ENCODE measurements around the gene ERG.

The ERG gene

DNA sequence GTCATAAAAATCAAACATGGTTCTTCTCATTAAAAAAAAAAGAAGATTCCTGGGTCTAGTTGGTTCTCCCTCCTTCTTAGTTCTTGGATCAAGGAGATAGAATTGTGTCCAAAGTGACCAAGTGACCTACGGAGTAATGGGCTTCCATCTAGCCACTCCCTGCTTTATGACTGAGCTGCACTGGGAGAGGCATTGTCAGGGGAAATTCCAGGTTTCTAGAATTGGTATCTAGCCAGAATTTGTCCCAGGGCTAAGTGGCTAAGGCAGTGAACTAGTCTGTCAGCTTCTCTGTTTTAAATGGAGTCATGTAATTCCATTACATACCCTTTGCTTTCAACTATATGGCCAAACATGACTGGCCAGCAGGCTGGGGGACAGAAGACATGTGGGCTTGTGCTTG is 40.1 kb upstream of the ERG start:
- Histone ChIP-seq H4K20me1 (ENCODE audit: insufficient read depth, low read length, poor library complexity, severe bottlenecking) (no peaks in the 10 kb centered on the region), H3K9me3 (ENCODE audit: insufficient read depth, low read depth, low read length) (no peaks in the 10 kb centered on the region), H3K79me2 (ENCODE audit: insufficient read depth, low read length) (no peaks in the 10 kb centered on the region), H2AFZ (ENCODE audit: low read length) (no peak overlapping the region), H3K9me2 (replicated peaks; ENCODE audit: low read depth, low read length) (no peaks in the 10 kb centered on the region), H3F3A (ENCODE audit: low read depth) (no peaks in the 10 kb centered on the region), H3K27me3 (ENCODE audit: insufficient read depth, low read length, poor library complexity, severe bottlenecking) (no peaks in the 10 kb centered on the region), H3K36me3 (ENCODE audit: insufficient read depth, low read length) (no peaks in the 10 kb centered on the region), H3K9ac (ENCODE audit: low read depth, low read length, poor library complexity, severe bottlenecking) (no peak overlapping the region), H3K4me3 (ENCODE audit: low read length, poor library complexity, severe bottlenecking) (no peak overlapping the region), H3K4me1 (ENCODE audit: insufficient read depth, low read length, poor library complexity, severe bottlenecking) (no peaks in the 10 kb centered on the region), H3K4me2 (ENCODE audit: low read depth, low read length, poor library complexity, severe bottlenecking) (no peak overlapping the region)
- TF ChIP-seq, protein P1, sequence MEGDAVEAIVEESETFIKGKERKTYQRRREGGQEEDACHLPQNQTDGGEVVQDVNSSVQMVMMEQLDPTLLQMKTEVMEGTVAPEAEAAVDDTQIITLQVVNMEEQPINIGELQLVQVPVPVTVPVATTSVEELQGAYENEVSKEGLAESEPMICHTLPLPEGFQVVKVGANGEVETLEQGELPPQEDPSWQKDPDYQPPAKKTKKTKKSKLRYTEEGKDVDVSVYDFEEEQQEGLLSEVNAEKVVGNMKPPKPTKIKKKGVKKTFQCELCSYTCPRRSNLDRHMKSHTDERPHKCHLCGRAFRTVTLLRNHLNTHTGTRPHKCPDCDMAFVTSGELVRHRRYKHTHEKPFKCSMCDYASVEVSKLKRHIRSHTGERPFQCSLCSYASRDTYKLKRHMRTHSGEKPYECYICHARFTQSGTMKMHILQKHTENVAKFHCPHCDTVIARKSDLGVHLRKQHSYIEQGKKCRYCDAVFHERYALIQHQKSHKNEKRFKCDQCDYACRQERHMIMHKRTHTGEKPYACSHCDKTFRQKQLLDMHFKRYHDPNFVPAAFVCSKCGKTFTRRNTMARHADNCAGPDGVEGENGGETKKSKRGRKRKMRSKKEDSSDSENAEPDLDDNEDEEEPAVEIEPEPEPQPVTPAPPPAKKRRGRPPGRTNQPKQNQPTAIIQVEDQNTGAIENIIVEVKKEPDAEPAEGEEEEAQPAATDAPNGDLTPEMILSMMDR (conservative IDR thresholded peaks at IDR 0.05; ENCODE audit: low read length): no peak
- TF ChIP-seq EZH2phosphoT487 (IDR thresholded peaks at IDR 0.05; ENCODE audit: borderline replicate concordance): no peak

DNA sequence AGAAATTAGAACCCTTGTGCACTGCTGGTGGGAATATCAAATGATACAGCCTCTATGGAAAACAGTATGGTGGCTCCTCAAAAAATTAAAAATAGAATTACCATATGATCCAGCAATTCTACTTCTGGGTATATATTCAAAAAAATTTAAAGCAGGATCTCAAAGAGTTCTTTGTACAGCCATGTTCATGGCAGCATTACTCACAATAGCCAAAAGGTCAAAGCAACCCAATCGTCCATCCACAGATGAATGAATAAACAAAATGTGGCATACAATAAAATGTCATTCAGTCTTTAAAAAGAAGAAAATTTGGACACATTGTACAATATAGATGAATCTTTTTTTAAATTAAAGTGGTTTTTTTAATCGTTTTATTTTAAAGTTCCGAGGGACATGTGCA is 36.3 kb upstream of the ERG start:
- Histone ChIP-seq H3K36me3 (ENCODE audit: insufficient read depth, low read length) (no peaks in the 10 kb centered on the region), H3K4me1 (ENCODE audit: insufficient read depth, low read length, poor library complexity, severe bottlenecking) (no peaks in the 10 kb centered on the region), H4K20me1 (ENCODE audit: insufficient read depth, low read length, poor library complexity, severe bottlenecking) (no peaks in the 10 kb centered on the region), H2AFZ (ENCODE audit: low read length) (no peak overlapping the region), H3K9me3 (ENCODE audit: insufficient read depth, low read depth, low read length) (no peaks in the 10 kb centered on the region), H3K4me3 (ENCODE audit: low read length, poor library complexity, severe bottlenecking) (no peak overlapping the region), H3F3A (ENCODE audit: low read depth) (no peaks in the 10 kb centered on the region), H3K9ac (ENCODE audit: low read depth, low read length, poor library complexity, severe bottlenecking) (no peak overlapping the region), H3K27me3 (ENCODE audit: insufficient read depth, low read length, poor library complexity, severe bottlenecking) (no peaks in the 10 kb centered on the region), H3K9me2 (replicated peaks; ENCODE audit: low read depth, low read length) (no peaks in the 10 kb centered on the region), H3K79me2 (ENCODE audit: insufficient read depth, low read length) (no peaks in the 10 kb centered on the region), H3K4me2 (ENCODE audit: low read depth, low read length, poor library complexity, severe bottlenecking) (no peak overlapping the region)
- TF ChIP-seq, protein P1 (conservative IDR thresholded peaks at IDR 0.05; ENCODE audit: low read length): no peak
- no peak for TF ChIP-seq EZH2phosphoT487 (IDR thresholded peaks at IDR 0.05; ENCODE audit: borderline replicate concordance)

DNA sequence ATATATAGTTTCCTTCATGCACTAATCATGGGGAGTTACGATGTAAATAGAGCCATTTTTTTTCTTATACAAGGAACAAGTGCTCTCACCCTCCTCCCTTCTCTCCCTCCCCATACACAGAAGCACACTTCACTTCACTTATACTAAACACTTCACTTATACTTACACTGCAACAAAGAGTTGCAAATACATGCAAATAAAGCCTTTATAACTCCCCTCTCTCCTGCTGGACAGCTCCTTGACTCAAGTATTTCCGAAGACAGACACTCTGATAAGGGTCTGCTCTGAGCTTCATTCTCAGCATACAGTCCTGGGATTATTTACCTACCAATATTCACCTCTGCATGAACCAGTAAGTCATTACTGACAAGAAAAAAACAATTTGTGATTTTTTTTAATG is 35.6 kb upstream of the ERG start:
- Histone ChIP-seq H3K79me2 (ENCODE audit: insufficient read depth, low read length) (no peaks in the 10 kb centered on the region), H2AFZ (ENCODE audit: low read length) (no peak overlapping the region), H3F3A (ENCODE audit: low read depth) (no peaks in the 10 kb centered on the region), H3K9me2 (replicated peaks; ENCODE audit: low read depth, low read length) (no peaks in the 10 kb centered on the region), H3K4me1 (ENCODE audit: insufficient read depth, low read length, poor library complexity, severe bottlenecking) (no peaks in the 10 kb centered on the region), H4K20me1 (ENCODE audit: insufficient read depth, low read length, poor library complexity, severe bottlenecking) (no peaks in the 10 kb centered on the region), H3K9ac (ENCODE audit: low read depth, low read length, poor library complexity, severe bottlenecking) (no peak overlapping the region), H3K9me3 (ENCODE audit: insufficient read depth, low read depth, low read length) (no peaks in the 10 kb centered on the region), H3K4me3 (ENCODE audit: low read length, poor library complexity, severe bottlenecking) (no peak overlapping the region), H3K36me3 (ENCODE audit: insufficient read depth, low read length) (no peaks in the 10 kb centered on the region), H3K4me2 (ENCODE audit: low read depth, low read length, poor library complexity, severe bottlenecking) (no peak overlapping the region), H3K27me3 (ENCODE audit: insufficient read depth, low read length, poor library complexity, severe bottlenecking) (no peaks in the 10 kb centered on the region)
- TF ChIP-seq EZH2phosphoT487 (IDR thresholded peaks at IDR 0.05; ENCODE audit: borderline replicate concordance): no peak
- TF ChIP-seq, protein P1 (conservative IDR thresholded peaks at IDR 0.05; ENCODE audit: low read length): no peak
